DND-41 (cell line): ENCODE results near the gene TPD52L1.

ENCODE experiments used
- ATAC-seq: fragments of 200-7000 bp; cut with Tn5 transposase; 3 replicates; pipeline ENCODE4 v1.9.1; 2021; ENCODE audit warnings: low read depth; ENCODE audit not compliant: insufficient read depth
- DNase-seq: peaks from one replicate; pipeline ENCODE4 v3.0.0-alpha.2; 2020
- H2AFZ ChIP-seq: 2 replicates; pipeline ENCODE4 v1.6.0; 2012; ENCODE audit warnings: low read depth, low read length
- H3K27ac ChIP-seq: 2 replicates; pipeline ENCODE4 v1.5.1; 2012; ENCODE audit warnings: low read length, inconsistent platforms
- H3K27me3 ChIP-seq: fragments of 200-600 bp; sonication (generic); 2 replicates; pipeline ENCODE4 v1.6.0; 2012; ENCODE audit warnings: low read length, mild to moderate bottlenecking, inconsistent platforms; ENCODE audit not compliant: insufficient read depth, poor library complexity
- H3K36me3 ChIP-seq: 2 replicates; pipeline ENCODE4 v1.5.1; 2012; ENCODE audit warnings: low read length, inconsistent platforms; ENCODE audit not compliant: insufficient read depth
- H3K4me1 ChIP-seq: 2 replicates; pipeline ENCODE4 v1.5.1; 2012; ENCODE audit warnings: mild to moderate bottlenecking, low read length; ENCODE audit not compliant: insufficient read depth
- H3K4me2 ChIP-seq: 2 replicates; pipeline ENCODE4 v1.6.0; 2012; ENCODE audit warnings: mild to moderate bottlenecking, moderate library complexity, low read length, inconsistent platforms; ENCODE audit not compliant: insufficient read depth
- H3K4me3 ChIP-seq, 2 experiments: fragments of 200-600 bp in 1 of 2; shearing (Covaris generic) in 1 of 2; 2 replicates each; pipeline ENCODE4 v1.5.1; 2012 to 2016; ENCODE audit warnings: inconsistent platforms in 2 of 2, low read length in 2 of 2, mild to moderate bottlenecking in 2 of 2, low read depth in 1 of 2, moderate library complexity in 1 of 2
- H3K79me2 ChIP-seq: 2 replicates; pipeline ENCODE4 v1.6.0; 2012; ENCODE audit warnings: low read length, inconsistent platforms; ENCODE audit not compliant: insufficient read depth
- H3K9ac ChIP-seq: 2 replicates; pipeline ENCODE4 v1.6.0; 2012; ENCODE audit warnings: low read depth, mild to moderate bottlenecking, inconsistent platforms, low read length, moderate library complexity
- H3K9me3 ChIP-seq: 2 replicates; pipeline ENCODE4 v1.5.1; 2012; ENCODE audit warnings: low read length, moderate library complexity, mild to moderate bottlenecking, inconsistent platforms; ENCODE audit not compliant: insufficient read depth, severe bottlenecking
- H4K20me1 ChIP-seq: 2 replicates; pipeline ENCODE4 v1.6.0; 2012; ENCODE audit warnings: low read length; ENCODE audit not compliant: insufficient read depth
- CTCF ChIP-seq: IDR thresholded peaks from 2 replicates; pipeline ENCODE4 v1.5.1; 2012; ENCODE audit warnings: borderline replicate concordance, low read length, moderate library complexity, mild to moderate bottlenecking; ENCODE audit not compliant: poor library complexity, severe bottlenecking; ENCODE audit errors: extremely low read depth
- EZH2 ChIP-seq: IDR thresholded peaks from 3 replicates; pipeline ENCODE4 v1.6.1; 2012; ENCODE audit warnings: borderline replicate concordance, low read depth, mild to moderate bottlenecking, moderate library complexity, low read length, inconsistent platforms; ENCODE audit not compliant: severe bottlenecking

The TPD52L1 gene

DNA sequence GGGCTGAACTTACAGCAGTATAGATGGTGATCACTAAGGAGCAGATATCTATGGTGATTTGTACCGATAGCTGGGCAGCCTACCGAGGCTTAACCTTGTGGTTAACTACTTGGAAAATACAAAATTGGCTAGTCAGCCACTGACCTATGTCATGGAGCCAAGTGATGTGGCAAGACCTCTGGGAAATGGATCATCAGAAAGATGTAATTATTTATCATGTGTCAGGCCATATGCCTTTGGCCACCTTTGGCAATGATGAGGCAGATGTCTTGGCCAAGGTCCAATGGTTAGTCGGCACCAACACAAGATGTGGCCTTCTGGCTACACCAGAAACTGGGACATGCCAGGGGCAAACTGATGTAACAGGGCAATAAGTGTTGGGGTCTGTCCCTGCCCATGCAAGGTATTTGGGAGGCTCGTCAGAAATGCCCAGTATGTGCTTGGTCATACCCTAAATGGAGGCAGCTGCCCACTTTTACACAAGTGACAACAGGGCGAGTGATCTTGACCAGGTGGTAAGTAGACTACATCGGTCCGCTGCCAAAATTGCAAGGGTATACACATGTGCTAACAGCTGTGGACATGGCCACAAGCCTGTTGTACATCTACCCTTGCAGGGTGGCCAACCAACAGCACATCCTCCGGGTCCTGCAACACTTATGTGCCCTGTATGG, 118.0 kb downstream of the TPD52L1 start:
- Histone ChIP-seq H3K27ac (no peak overlapping the region), H2AFZ (no peak overlapping the region), H3K4me3 (no peak overlapping the region), H3K79me2 (no peaks in the 10 kb centered on the region), H3K36me3 (peaks cover 50% of the 10 kb centered on the region), H4K20me1 (no peaks in the 10 kb centered on the region; the same call in 1 of the 2 replicates), H3K9me3 (no peaks in the 10 kb centered on the region), H3K4me2 (no peak overlapping the region), H3K4me1 (no peaks in the 10 kb centered on the region), H3K9ac (no peak overlapping the region), H3K27me3 (no peaks in the 10 kb centered on the region)
- DNase-seq (no peak), ATAC-seq (no peak)
- TF ChIP-seq EZH2, result no peak
- TF ChIP-seq CTCF, result no peak

- peaks cover 53% of the 10 kb centered on the region for H3K36me3 ChIP-seq
Observed at GRCh38 chr6:125273251-125273650, 119.7 kb downstream of the TPD52L1 start.

DNA sequence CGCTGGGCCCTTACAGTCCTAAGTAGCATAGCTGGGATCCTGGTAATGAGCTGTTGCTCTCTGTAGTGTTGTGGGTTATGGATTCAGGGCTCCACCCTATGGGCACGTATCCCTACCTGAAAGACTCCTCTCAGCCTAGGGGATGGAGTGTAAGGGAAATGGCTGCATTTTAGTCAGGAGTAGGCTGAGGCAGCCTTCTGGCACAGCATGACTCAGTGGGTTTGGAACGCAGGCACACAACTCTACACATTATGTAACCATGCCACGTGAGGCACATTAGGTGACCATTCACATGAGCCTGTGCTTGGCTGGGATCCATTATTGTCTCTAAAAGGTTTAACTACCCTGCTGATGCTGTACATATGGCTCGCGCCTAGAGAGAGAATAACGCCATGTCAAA, 120.4 kb downstream of the TPD52L1 start:
- DNase-seq (no peak), ATAC-seq (no peak)
- peaks cover 1% of the 10 kb centered on the region; the same call in 1 of the 2 replicates for H4K20me1 ChIP-seq
- H3K27ac ChIP-seq, result no peak overlapping the region
- H3K27me3 ChIP-seq, result no peaks in the 10 kb centered on the region
- no peak overlapping the region for H2AFZ ChIP-seq
- H3K4me3 ChIP-seq, result no peak overlapping the region
- H3K9ac ChIP-seq, result no peak overlapping the region
- no peak overlapping the region for H3K4me2 ChIP-seq
- no peaks in the 10 kb centered on the region for H3K4me1 ChIP-seq
- peaks cover 58% of the 10 kb centered on the region for H3K36me3 ChIP-seq
- no peaks in the 10 kb centered on the region for H3K9me3 ChIP-seq
- TF ChIP-seq EZH2 (no peak), CTCF (no peak)
- peaks cover 2% of the 10 kb centered on the region; the same call in 1 of the 2 replicates for H3K79me2 ChIP-seq

More at GRCh38 chr6:125273251-125273650, 119.7 kb downstream of the TPD52L1 start:
- no peak for TF ChIP-seq CTCF
- no peak for TF ChIP-seq EZH2
- Histone ChIP-seq H3K4me2 (no peak overlapping the region), H3K9ac (no peak overlapping the region), H3K27ac (no peak overlapping the region), H3K79me2 (no peaks in the 10 kb centered on the region), H2AFZ (no peak overlapping the region), H4K20me1 (no peaks in the 10 kb centered on the region; the same call in 1 of the 2 replicates), H3K9me3 (no peaks in the 10 kb centered on the region), H3K4me3 (no peak overlapping the region), H3K4me1 (no peaks in the 10 kb centered on the region), H3K27me3 (no peaks in the 10 kb centered on the region)
- ATAC-seq (no peak), DNase-seq (no peak)
